Mesendoderm (in vitro differentiated cells): Measurements from ENCODE around the gene VENTX.

Experiments
- DNase-seq: peaks from one replicate; pipeline ENCODE4 v3.0.0; 2013
- H2AK5ac ChIP-seq: 2 replicates; pipeline ENCODE4 v1.6.1; 2013; ENCODE audit warnings: low read length, inconsistent platforms
- H2BK120ac ChIP-seq: 2 replicates; pipeline ENCODE4 v1.6.1; 2013; ENCODE audit warnings: low read depth, mild to moderate bottlenecking, low read length, moderate library complexity, mixed read lengths
- H2BK15ac ChIP-seq: replicated peaks from 2 replicates; pipeline ENCODE4 v1.6.1; 2013; ENCODE audit warnings: low read depth, mild to moderate bottlenecking, moderate library complexity
- H2BK5ac ChIP-seq: 2 replicates; pipeline ENCODE4 v1.6.1; 2013; ENCODE audit warnings: low read length, inconsistent platforms
- H3K18ac ChIP-seq: 2 replicates; pipeline ENCODE4 v1.6.1; 2013; ENCODE audit warnings: mild to moderate bottlenecking, low read length, mixed read lengths
- H3K23ac ChIP-seq: one replicate; pipeline ENCODE4 v1.6.1; 2013; ENCODE audit warnings: low read length
- H3K27ac ChIP-seq: 2 replicates; pipeline ENCODE4 v1.5.1; 2013; ENCODE audit warnings: low read depth, mild to moderate bottlenecking, inconsistent platforms, low read length, moderate library complexity
- H3K27me3 ChIP-seq: 2 replicates; pipeline ENCODE4 v1.6.1; 2013; ENCODE audit warnings: low read length, control low read depth, mild to moderate bottlenecking, inconsistent platforms; ENCODE audit not compliant: insufficient read depth, poor library complexity
- H3K36me3 ChIP-seq: 2 replicates; pipeline ENCODE4 v1.6.1; 2013; ENCODE audit warnings: low read length, inconsistent platforms; ENCODE audit not compliant: control insufficient read depth, insufficient read depth
- H3K4ac ChIP-seq: one replicate; pipeline ENCODE4 v1.6.1; 2013; ENCODE audit warnings: low read depth, mild to moderate bottlenecking, low read length, moderate library complexity
- H3K4me1 ChIP-seq: 2 replicates; pipeline ENCODE4 v1.6.1; 2013; ENCODE audit warnings: low read depth, low read length, inconsistent platforms; ENCODE audit not compliant: control insufficient read depth
- H3K4me2 ChIP-seq: 2 replicates; pipeline ENCODE4 v1.6.1; 2013; ENCODE audit warnings: low read length
- H3K4me3 ChIP-seq: 2 replicates; pipeline ENCODE4 v1.5.1; 2013; ENCODE audit warnings: mild to moderate bottlenecking, low read length
- H3K56ac ChIP-seq: one replicate; pipeline ENCODE4 v1.6.1; 2013; ENCODE audit warnings: low read length
- H3K79me1 ChIP-seq: 2 replicates; pipeline ENCODE4 v1.6.1; 2013; ENCODE audit warnings: low read length, inconsistent platforms
- H3K79me2 ChIP-seq: 2 replicates; pipeline ENCODE4 v1.6.1; 2013; ENCODE audit warnings: mild to moderate bottlenecking, low read length; ENCODE audit not compliant: control insufficient read depth, insufficient read depth
- H3K9ac ChIP-seq: 2 replicates; pipeline ENCODE4 v1.6.1; 2013; ENCODE audit warnings: low read length, inconsistent platforms
- H4K5ac ChIP-seq: one replicate; pipeline ENCODE4 v1.6.1; 2013; ENCODE audit warnings: low read length
- H4K8ac ChIP-seq: one replicate; pipeline ENCODE4 v1.6.1; 2013; ENCODE audit warnings: low read depth, mild to moderate bottlenecking, control low read depth, low read length, moderate library complexity
- WGBS: extraction: QIAGEN DNeasy Blood & Tissue Kit; methylation state at CpG from one replicate; pipeline ENCODE4 v1.1.7; 2013; ENCODE audit warnings: low lambda C conversion rate, missing lambda C conversion rate; ENCODE audit not compliant: insufficient coverage; ENCODE audit errors: extremely low coverage; 5-methylcytosine and 5-hydroxymethylcytosine counted together

The VENTX gene

GRCh38 chr10:133260895-133261725 lies 23.5 kb downstream of the VENTX start:
- H3K27me3 ChIP-seq = no peaks in the 10 kb centered on the region
- H2BK5ac ChIP-seq = no peak overlapping the region
- H3K79me1 ChIP-seq = no peaks in the 10 kb centered on the region
- H2BK15ac ChIP-seq = no peak overlapping the region
- H3K4me3 ChIP-seq = no peak overlapping the region
- peak overlapping the region; percentile 74 for H3K4me2 ChIP-seq
- no peaks in the 10 kb centered on the region for H3K4me1 ChIP-seq
- no CpG with 5 or more reads among the region's 50 CpGs for WGBS
- no peak overlapping the region for H4K8ac ChIP-seq
- peak overlapping the region; percentile 66 for H3K4ac ChIP-seq
- H3K23ac ChIP-seq = no peak overlapping the region
- peak overlapping the region; percentile 93 for H3K18ac ChIP-seq
- no peaks in the 10 kb centered on the region for H3K36me3 ChIP-seq
- no peak overlapping the region for H2AK5ac ChIP-seq
- H3K79me2 ChIP-seq = no peaks in the 10 kb centered on the region
- H4K5ac ChIP-seq = no peak overlapping the region
- no peak overlapping the region for H2BK120ac ChIP-seq
- no peak for DNase-seq
- H3K27ac ChIP-seq = no peak overlapping the region
- H3K56ac ChIP-seq = peak overlapping the region; percentile 84
- peak overlapping the region; percentile 71 for H3K9ac ChIP-seq

- Histone ChIP-seq H3K36me3 (no peaks in the 10 kb centered on the region), H3K23ac (no peak overlapping the region), H3K4ac (peak overlapping the region; percentile 66), H3K27me3 (no peaks in the 10 kb centered on the region), H3K18ac (peak overlapping the region; percentile 93), H3K79me2 (no peaks in the 10 kb centered on the region), H4K8ac (no peak overlapping the region), H3K27ac (no peak overlapping the region), H3K9ac (peak overlapping the region; percentile 71), H3K4me3 (peak overlapping the region; percentile 28), H3K4me2 (peak overlapping the region; percentile 40), H4K5ac (no peak overlapping the region), H3K4me1 (no peaks in the 10 kb centered on the region), H2BK120ac (no peak overlapping the region), H3K79me1 (no peaks in the 10 kb centered on the region), H2AK5ac (no peak overlapping the region), H3K56ac (peak overlapping the region; percentile 84), H2BK15ac (no peak overlapping the region), H2BK5ac (no peak overlapping the region)
- peak; percentile 56 for DNase-seq
- WGBS = no CpG with 5 or more reads among the region's 79 CpGs
These were observed 24.2 kb downstream of the VENTX start for GRCh38 chr10:133261726-133262325.

GRCh38 chr10:133262696-133263095 lies 25.0 kb downstream of the VENTX start:
- H3K4me1 ChIP-seq = no peaks in the 10 kb centered on the region
- WGBS = no CpG with 5 or more reads among the region's 14 CpGs
- H3K36me3 ChIP-seq = no peaks in the 10 kb centered on the region

GRCh38 chr10:133263674-133264073 lies 26.0 kb downstream of the VENTX start:
- Histone ChIP-seq H2BK120ac (no peak overlapping the region), H3K23ac (no peak overlapping the region), H3K27ac (no peak overlapping the region), H3K18ac (no peak overlapping the region), H3K4me2 (no peak overlapping the region), H3K9ac (no peak overlapping the region), H3K56ac (no peak overlapping the region), H3K27me3 (no peaks in the 10 kb centered on the region), H2BK15ac (no peak overlapping the region), H3K36me3 (no peaks in the 10 kb centered on the region), H3K4ac (no peak overlapping the region), H2AK5ac (no peak overlapping the region), H3K79me2 (no peaks in the 10 kb centered on the region), H4K5ac (no peak overlapping the region), H3K79me1 (no peaks in the 10 kb centered on the region), H2BK5ac (no peak overlapping the region), H4K8ac (no peak overlapping the region), H3K4me3 (no peak overlapping the region), H3K4me1 (no peaks in the 10 kb centered on the region)
- DNase-seq = no peak
- WGBS = no CpG with 5 or more reads among the region's 10 CpGs

More at GRCh38 chr10:133262696-133263095, 25.0 kb downstream of the VENTX start:
- no peak overlapping the region for H3K9ac ChIP-seq
- H2BK120ac ChIP-seq = no peak overlapping the region
- no peak overlapping the region for H3K18ac ChIP-seq
- H4K5ac ChIP-seq = no peak overlapping the region
- DNase-seq = no peak
- H3K79me2 ChIP-seq = no peaks in the 10 kb centered on the region
- no peak overlapping the region for H3K27ac ChIP-seq
- no peak overlapping the region for H2BK15ac ChIP-seq
- H3K79me1 ChIP-seq = no peaks in the 10 kb centered on the region
- no peak overlapping the region for H3K23ac ChIP-seq
- H3K27me3 ChIP-seq = no peaks in the 10 kb centered on the region
- H3K4ac ChIP-seq = no peak overlapping the region
- H3K4me2 ChIP-seq = no peak overlapping the region
- H3K4me3 ChIP-seq = no peak overlapping the region
- no peak overlapping the region for H3K56ac ChIP-seq
- H2AK5ac ChIP-seq = no peak overlapping the region
- H2BK5ac ChIP-seq = no peak overlapping the region
- no peak overlapping the region for H4K8ac ChIP-seq

DNA sequence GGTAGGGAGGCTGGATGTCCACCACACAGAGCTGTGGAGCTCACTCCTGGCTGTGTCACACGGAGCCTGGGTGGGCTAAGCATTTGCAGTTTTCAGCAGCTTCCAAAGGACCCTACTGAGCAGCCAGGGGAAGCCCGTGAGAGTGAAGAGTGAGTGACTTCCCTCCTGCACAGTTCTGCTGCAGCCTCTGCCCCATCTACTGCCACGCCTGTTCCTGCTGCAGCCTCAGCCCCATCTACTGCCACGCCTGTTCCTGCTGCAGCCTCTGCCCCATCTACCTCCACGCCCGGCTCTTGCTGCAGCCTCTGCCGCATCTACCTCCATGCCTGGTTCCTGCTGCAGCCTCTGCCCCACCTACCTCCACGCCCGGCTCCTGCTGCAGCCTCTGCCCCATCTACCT lies 26.8 kb downstream of the VENTX start:
- H3K4me1 ChIP-seq = no peaks in the 10 kb centered on the region
- H3K9ac ChIP-seq = no peak overlapping the region
- no CpG with 5 or more reads among the region's 9 CpGs for WGBS
- no peak overlapping the region for H4K5ac ChIP-seq
- H3K36me3 ChIP-seq = no peaks in the 10 kb centered on the region
- H3K79me1 ChIP-seq = no peaks in the 10 kb centered on the region
- H3K27me3 ChIP-seq = no peaks in the 10 kb centered on the region
- no peak for DNase-seq
- H3K18ac ChIP-seq = no peak overlapping the region
- no peaks in the 10 kb centered on the region for H3K79me2 ChIP-seq
- no peak overlapping the region for H2BK120ac ChIP-seq
- H3K27ac ChIP-seq = no peak overlapping the region
- no peak overlapping the region for H3K56ac ChIP-seq
- H3K4me3 ChIP-seq = no peak overlapping the region
- no peak overlapping the region for H2AK5ac ChIP-seq
- no peak overlapping the region for H3K4ac ChIP-seq
- H2BK5ac ChIP-seq = no peak overlapping the region
- no peak overlapping the region for H3K4me2 ChIP-seq
- H4K8ac ChIP-seq = no peak overlapping the region
- no peak overlapping the region for H3K23ac ChIP-seq
- H2BK15ac ChIP-seq = no peak overlapping the region
